ENCODE measurements around the gene TRIO.
"Not testable (repeated sequence)": the region's sequence is repeated elsewhere in the genome, so short reads cannot be mapped to it uniquely, and the experiment has no call there.

Gene TRIO

DNA sequence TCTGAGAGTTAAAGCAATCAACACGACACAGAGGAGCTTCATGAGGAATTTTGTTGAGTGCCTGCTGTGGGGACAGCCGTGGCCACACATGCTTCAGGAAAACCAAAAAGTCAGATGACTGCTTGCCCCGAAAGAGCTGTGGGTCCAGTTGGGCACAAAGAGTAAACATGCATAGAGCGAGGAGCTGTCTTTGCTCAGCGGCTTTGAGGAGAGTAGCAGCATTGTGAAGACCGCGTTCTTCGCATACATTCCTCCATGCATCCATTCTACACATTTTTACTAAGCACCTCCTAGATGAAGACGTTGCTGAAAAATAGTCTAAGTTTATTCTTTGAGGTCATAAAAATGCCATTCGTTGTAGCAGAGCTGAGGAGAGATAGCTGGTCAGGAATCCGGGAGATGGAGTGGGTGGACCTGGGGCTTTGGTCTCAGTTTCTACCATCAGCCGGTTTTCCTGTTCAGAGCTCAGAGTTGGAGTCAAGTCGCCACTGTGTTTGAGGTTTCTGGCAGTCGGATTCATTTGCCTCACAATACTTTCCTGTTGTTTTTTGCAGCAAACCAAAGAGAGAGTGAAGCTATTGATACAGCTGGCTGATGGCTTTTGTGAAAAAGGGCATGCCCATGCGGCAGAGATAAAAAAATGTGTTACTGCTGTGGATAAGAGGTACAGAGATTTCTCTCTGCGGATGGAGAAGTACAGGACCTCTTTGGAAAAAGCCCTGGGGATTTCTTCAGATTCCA, 243.9 kb downstream of the TRIO start:
- no peaks in the 10 kb centered on the region for H3K9me2 ChIP-seq (replicated peaks; ENCODE audit: insufficient read depth, low read length)
- H3K4me3 ChIP-seq (ENCODE audit: low read length): no peak overlapping the region
- H3K9ac ChIP-seq (ENCODE audit: low read length): no peak overlapping the region
- H2AFZ ChIP-seq (ENCODE audit: low read length): no peak overlapping the region
- H3K27ac ChIP-seq (ENCODE audit: low read length): no peak overlapping the region
- H3K36me3 ChIP-seq (replicated peaks; ENCODE audit: insufficient read depth, low read length): no peaks in the 10 kb centered on the region; the same call in 1 of the 2 replicates
- H3F3A ChIP-seq (ENCODE audit: insufficient read depth, low read length): no peaks in the 10 kb centered on the region
- no peaks in the 10 kb centered on the region for H3K79me2 ChIP-seq (ENCODE audit: low read length)
- H3K27me3 ChIP-seq (replicated peaks; ENCODE audit: insufficient read depth, low read length): no peaks in the 10 kb centered on the region
- no peaks in the 10 kb centered on the region for H3K4me1 ChIP-seq (ENCODE audit: low read length)
- no peaks in the 10 kb centered on the region for H4K20me1 ChIP-seq (ENCODE audit: insufficient read depth, low read length)
- DNase-seq: no peak
- no peaks in the 10 kb centered on the region for H3K9me3 ChIP-seq (replicated peaks; ENCODE audit: insufficient read depth, low read length)
- no peak overlapping the region for H3K4me2 ChIP-seq (ENCODE audit: low read depth, low read length)
- TF ChIP-seq, protein P1, sequence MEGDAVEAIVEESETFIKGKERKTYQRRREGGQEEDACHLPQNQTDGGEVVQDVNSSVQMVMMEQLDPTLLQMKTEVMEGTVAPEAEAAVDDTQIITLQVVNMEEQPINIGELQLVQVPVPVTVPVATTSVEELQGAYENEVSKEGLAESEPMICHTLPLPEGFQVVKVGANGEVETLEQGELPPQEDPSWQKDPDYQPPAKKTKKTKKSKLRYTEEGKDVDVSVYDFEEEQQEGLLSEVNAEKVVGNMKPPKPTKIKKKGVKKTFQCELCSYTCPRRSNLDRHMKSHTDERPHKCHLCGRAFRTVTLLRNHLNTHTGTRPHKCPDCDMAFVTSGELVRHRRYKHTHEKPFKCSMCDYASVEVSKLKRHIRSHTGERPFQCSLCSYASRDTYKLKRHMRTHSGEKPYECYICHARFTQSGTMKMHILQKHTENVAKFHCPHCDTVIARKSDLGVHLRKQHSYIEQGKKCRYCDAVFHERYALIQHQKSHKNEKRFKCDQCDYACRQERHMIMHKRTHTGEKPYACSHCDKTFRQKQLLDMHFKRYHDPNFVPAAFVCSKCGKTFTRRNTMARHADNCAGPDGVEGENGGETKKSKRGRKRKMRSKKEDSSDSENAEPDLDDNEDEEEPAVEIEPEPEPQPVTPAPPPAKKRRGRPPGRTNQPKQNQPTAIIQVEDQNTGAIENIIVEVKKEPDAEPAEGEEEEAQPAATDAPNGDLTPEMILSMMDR (IDR thresholded peaks at IDR 0.05; ENCODE audit: low read length): no peak
- TF ChIP-seq EZH2 (optimal IDR thresholded peaks at IDR 0.05; ENCODE audit: low read depth, low read length) (no peak), EZH2phosphoT487 (IDR thresholded peaks at IDR 0.05; ENCODE audit: low read length) (no peak)

- no peaks in the 10 kb centered on the region for H3K79me2 ChIP-seq (ENCODE audit: low read length)
- no peaks in the 10 kb centered on the region for H3K9me3 ChIP-seq (replicated peaks; ENCODE audit: insufficient read depth, low read length)
- H2AFZ ChIP-seq (ENCODE audit: low read length): no peak overlapping the region
- no peak for DNase-seq
- TF ChIP-seq EZH2phosphoT487 (IDR thresholded peaks at IDR 0.05; ENCODE audit: low read length) (no peak), EZH2 (optimal IDR thresholded peaks at IDR 0.05; ENCODE audit: low read depth, low read length) (no peak)
- TF ChIP-seq, protein P1 (IDR thresholded peaks at IDR 0.05; ENCODE audit: low read length): no peak
- H3K4me3 ChIP-seq (ENCODE audit: low read length): no peak overlapping the region
- no peaks in the 10 kb centered on the region for H3F3A ChIP-seq (ENCODE audit: insufficient read depth, low read length)
- no peaks in the 10 kb centered on the region for H4K20me1 ChIP-seq (ENCODE audit: insufficient read depth, low read length)
- no peaks in the 10 kb centered on the region; the same call in 1 of the 2 replicates for H3K36me3 ChIP-seq (replicated peaks; ENCODE audit: insufficient read depth, low read length)
- H3K27me3 ChIP-seq (replicated peaks; ENCODE audit: insufficient read depth, low read length): no peaks in the 10 kb centered on the region
- H3K4me1 ChIP-seq (ENCODE audit: low read length): no peaks in the 10 kb centered on the region
- no peak overlapping the region for H3K4me2 ChIP-seq (ENCODE audit: low read depth, low read length)
- no peaks in the 10 kb centered on the region for H3K9me2 ChIP-seq (replicated peaks; ENCODE audit: insufficient read depth, low read length)
- no peak overlapping the region for H3K9ac ChIP-seq (ENCODE audit: low read length)
- H3K27ac ChIP-seq (ENCODE audit: low read length): no peak overlapping the region
Measured at GRCh38 chr5:14388741-14389140, 245.6 kb downstream of the TRIO start.

GRCh38 chr5:14392552-14392951, 249.4 kb downstream of the TRIO start:
- not testable (repeated sequence) for H3K27ac ChIP-seq (ENCODE audit: low read length); H3K9me2 ChIP-seq (replicated peaks; ENCODE audit: insufficient read depth, low read length); H2AFZ ChIP-seq (ENCODE audit: low read length); H3F3A ChIP-seq (ENCODE audit: insufficient read depth, low read length); H3K36me3 ChIP-seq (replicated peaks; ENCODE audit: insufficient read depth, low read length); H3K79me2 ChIP-seq (ENCODE audit: low read length); DNase-seq; H3K4me2 ChIP-seq (ENCODE audit: low read depth, low read length); H3K4me3 ChIP-seq (ENCODE audit: low read length); H3K4me1 ChIP-seq (ENCODE audit: low read length); H4K20me1 ChIP-seq (ENCODE audit: insufficient read depth, low read length); H3K27me3 ChIP-seq (replicated peaks; ENCODE audit: insufficient read depth, low read length); H3K9me3 ChIP-seq (replicated peaks; ENCODE audit: insufficient read depth, low read length); H3K9ac ChIP-seq (ENCODE audit: low read length)

- H3K27ac ChIP-seq (ENCODE audit: low read length): no peak overlapping the region
- no peaks in the 10 kb centered on the region for H3K9me2 ChIP-seq (replicated peaks; ENCODE audit: insufficient read depth, low read length)
- H3K27me3 ChIP-seq (replicated peaks; ENCODE audit: insufficient read depth, low read length): no peaks in the 10 kb centered on the region
- no peak for DNase-seq
- no peak overlapping the region for H3K4me2 ChIP-seq (ENCODE audit: low read depth, low read length)
- no peak overlapping the region for H2AFZ ChIP-seq (ENCODE audit: low read length)
- H3F3A ChIP-seq (ENCODE audit: insufficient read depth, low read length): no peaks in the 10 kb centered on the region
- no peak overlapping the region for H3K9ac ChIP-seq (ENCODE audit: low read length)
- H3K9me3 ChIP-seq (replicated peaks; ENCODE audit: insufficient read depth, low read length): no peaks in the 10 kb centered on the region
- no peaks in the 10 kb centered on the region for H3K4me1 ChIP-seq (ENCODE audit: low read length)
- TF ChIP-seq, protein P1 (IDR thresholded peaks at IDR 0.05; ENCODE audit: low read length): no peak
- TF ChIP-seq EZH2 (optimal IDR thresholded peaks at IDR 0.05; ENCODE audit: low read depth, low read length) (no peak), EZH2phosphoT487 (IDR thresholded peaks at IDR 0.05; ENCODE audit: low read length) (no peak)
- no peaks in the 10 kb centered on the region for H4K20me1 ChIP-seq (ENCODE audit: insufficient read depth, low read length)
- no peak overlapping the region for H3K4me3 ChIP-seq (ENCODE audit: low read length)
- H3K79me2 ChIP-seq (ENCODE audit: low read length): no peaks in the 10 kb centered on the region
- H3K36me3 ChIP-seq (replicated peaks; ENCODE audit: insufficient read depth, low read length): peaks cover 5% of the 10 kb centered on the region
Measured at GRCh38 chr5:14394365-14394764, 251.2 kb downstream of the TRIO start.
